ENCODE data around the gene FAM210B. TPM values are rescaled to one million over a fixed set of nuclear protein-coding genes. Genes with fewer than 3 reads are reported as not detected.

FAM210B gene
- total and polyA plus RNA-seq, 2 of the 13 experiments (the other 11 are each of a cell fraction or from before 2014, with no cell fraction given), result 75.9 to 107 TPM

DNA sequence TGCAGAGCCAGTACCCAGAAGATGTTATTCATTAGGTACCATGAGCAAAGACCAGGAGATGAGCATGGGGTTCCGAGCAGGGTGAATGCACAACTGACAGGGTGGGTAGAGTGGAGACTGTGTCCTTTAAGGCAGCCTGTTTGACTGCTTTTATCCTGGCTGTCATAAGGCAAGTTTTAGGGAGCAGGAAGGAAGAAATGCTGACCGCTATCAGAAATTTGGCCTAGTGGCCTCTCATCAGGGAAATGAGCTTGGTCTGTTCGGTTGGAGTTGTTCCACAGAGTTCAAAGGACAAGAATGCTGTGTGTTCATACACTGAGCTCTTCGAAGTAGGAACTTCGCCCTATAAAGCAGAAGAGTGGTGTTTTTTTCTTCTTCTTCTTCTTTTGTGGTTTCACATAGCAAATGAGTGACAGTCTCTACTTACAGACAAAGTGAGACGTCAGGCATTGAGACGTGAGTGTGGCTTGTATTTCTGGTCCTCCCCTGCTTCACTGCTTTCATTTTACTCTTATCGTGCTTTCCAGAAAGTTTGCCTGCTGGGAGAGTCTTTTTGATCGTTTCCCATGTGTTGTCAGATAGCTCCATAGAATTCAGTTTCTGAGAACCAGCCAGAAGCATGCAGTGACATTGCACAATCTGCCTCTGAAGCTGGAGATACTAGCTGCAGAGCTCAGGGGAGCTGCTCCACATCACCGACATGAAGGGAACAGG is 53.1 kb downstream of the FAM210B start, which contains the start of gene CASS4 (continued):
- TF ChIP-seq ZNF280D (CRISPR knock-in tag; IDR thresholded peaks at IDR 0.05) (0 out of 2 replicates have a peak, but pooled peaks have one; percentile 12), TERF1 (CRISPR knock-in tag; IDR thresholded peaks at IDR 0.05) (no peak), ONECUT2 (CRISPR knock-in tag; IDR thresholded peaks at IDR 0.05) (no peak), FOXM1 (CRISPR knock-in tag; IDR thresholded peaks at IDR 0.05) (no peak), ZNF501 (CRISPR knock-in tag; IDR thresholded peaks at IDR 0.05) (0 out of 2 replicates have a peak, but pooled peaks have one; percentile 45), ZNF280B (CRISPR knock-in tag; IDR thresholded peaks at IDR 0.05; ENCODE audit: borderline replicate concordance) (no peak), SP1 (IDR thresholded peaks at IDR 0.05) (no peak), SP1 (CRISPR knock-in tag; IDR thresholded peaks at IDR 0.05) (0 out of 2 replicates have a peak, but pooled peaks have one; percentile 13), ISL2 (CRISPR knock-in tag; IDR thresholded peaks at IDR 0.05) (no peak), ZNF83 (CRISPR knock-in tag; IDR thresholded peaks at IDR 0.05; ENCODE audit: borderline replicate concordance) (no peak), SMAD9 (CRISPR knock-in tag; IDR thresholded peaks at IDR 0.05) (no peak), STAT5B (CRISPR knock-in tag; IDR thresholded peaks at IDR 0.05) (no peak), ZNF343 (CRISPR knock-in tag; IDR thresholded peaks at IDR 0.05) (0 out of 2 replicates have a peak, but pooled peaks have one; percentile 50), SMARCC2 (IDR thresholded peaks at IDR 0.05) (no peak), SKI (IDR thresholded peaks at IDR 0.05; ENCODE audit: partially characterized antibody) (no peak), LCORL (IDR thresholded peaks at IDR 0.05) (no peak), LCORL (CRISPR knock-in tag; IDR thresholded peaks at IDR 0.05) (no peak), ZNF557 (CRISPR knock-in tag; IDR thresholded peaks at IDR 0.05) (0 out of 2 replicates have a peak, but pooled peaks have one; percentile 74)
- TF ChIP-seq, protein P1, sequence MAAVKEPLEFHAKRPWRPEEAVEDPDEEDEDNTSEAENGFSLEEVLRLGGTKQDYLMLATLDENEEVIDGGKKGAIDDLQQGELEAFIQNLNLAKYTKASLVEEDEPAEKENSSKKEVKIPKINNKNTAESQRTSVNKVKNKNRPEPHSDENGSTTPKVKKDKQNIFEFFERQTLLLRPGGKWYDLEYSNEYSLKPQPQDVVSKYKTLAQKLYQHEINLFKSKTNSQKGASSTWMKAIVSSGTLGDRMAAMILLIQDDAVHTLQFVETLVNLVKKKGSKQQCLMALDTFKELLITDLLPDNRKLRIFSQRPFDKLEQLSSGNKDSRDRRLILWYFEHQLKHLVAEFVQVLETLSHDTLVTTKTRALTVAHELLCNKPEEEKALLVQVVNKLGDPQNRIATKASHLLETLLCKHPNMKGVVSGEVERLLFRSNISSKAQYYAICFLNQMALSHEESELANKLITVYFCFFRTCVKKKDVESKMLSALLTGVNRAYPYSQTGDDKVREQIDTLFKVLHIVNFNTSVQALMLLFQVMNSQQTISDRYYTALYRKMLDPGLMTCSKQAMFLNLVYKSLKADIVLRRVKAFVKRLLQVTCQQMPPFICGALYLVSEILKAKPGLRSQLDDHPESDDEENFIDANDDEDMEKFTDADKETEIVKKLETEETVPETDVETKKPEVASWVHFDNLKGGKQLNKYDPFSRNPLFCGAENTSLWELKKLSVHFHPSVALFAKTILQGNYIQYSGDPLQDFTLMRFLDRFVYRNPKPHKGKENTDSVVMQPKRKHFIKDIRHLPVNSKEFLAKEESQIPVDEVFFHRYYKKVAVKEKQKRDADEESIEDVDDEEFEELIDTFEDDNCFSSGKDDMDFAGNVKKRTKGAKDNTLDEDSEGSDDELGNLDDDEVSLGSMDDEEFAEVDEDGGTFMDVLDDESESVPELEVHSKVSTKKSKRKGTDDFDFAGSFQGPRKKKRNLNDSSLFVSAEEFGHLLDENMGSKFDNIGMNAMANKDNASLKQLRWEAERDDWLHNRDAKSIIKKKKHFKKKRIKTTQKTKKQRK (IDR thresholded peaks at IDR 0.05; ENCODE audit: low read length), result no peak
- TF ChIP-seq, protein P2, sequence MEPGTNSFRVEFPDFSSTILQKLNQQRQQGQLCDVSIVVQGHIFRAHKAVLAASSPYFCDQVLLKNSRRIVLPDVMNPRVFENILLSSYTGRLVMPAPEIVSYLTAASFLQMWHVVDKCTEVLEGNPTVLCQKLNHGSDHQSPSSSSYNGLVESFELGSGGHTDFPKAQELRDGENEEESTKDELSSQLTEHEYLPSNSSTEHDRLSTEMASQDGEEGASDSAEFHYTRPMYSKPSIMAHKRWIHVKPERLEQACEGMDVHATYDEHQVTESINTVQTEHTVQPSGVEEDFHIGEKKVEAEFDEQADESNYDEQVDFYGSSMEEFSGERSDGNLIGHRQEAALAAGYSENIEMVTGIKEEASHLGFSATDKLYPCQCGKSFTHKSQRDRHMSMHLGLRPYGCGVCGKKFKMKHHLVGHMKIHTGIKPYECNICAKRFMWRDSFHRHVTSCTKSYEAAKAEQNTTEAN (CRISPR knock-in tag; conservative IDR thresholded peaks at IDR 0.05), result no peak
